Esophagus squamous epithelium (tissue), 4 donors: Measurements from ENCODE around the gene ARPC5.

Source experiments
- POLR2A ChIP-seq, 4 donors: fragments of 450-650 bp; IDR thresholded peaks; one replicate each; pipeline ENCODE4 v1.6.1; 2017; ENCODE audit warnings: antibody characterized with exemption in 4 of 4, mild to moderate bottlenecking in 4 of 4, moderate library complexity in 3 of 4
- TF ChIP-seq, protein P1 (sequence below), 6 experiments: fragments of 450-650 bp in 4 of 6; fragments of 200-600 bp in 2 of 6; sonication (generic) in 2 of 6; IDR thresholded peaks; one replicate each; pipeline ENCODE4 v1.5.1; 2016 to 2019; ENCODE audit warnings: antibody characterized with exemption in 6 of 6, mild to moderate bottlenecking in 4 of 6, moderate library complexity in 4 of 6

DNA sequence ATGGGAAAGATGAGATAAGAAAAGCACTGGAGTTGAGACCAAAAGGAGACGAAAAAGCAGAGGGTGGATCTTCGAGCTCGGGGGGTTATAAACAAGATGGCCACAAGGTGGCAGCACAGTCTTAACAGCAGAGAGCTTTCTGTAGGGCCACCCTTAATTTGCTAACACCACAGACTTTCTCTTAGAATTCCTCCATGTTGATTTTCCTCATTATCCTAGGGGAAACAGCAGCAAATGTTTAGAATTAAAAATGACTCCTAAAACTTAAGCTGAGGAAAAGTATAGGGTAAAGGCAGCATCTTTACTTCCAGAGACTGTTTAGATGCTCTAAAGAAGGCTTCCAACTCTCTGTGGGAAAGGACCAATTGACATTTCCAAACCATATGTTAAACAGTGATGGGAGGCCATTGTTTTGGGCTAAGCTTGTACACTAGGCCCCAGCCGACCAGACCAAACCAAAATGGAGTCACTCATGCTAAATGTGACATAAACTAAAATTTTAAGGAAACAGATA is 20.0 kb upstream of the ARPC5 start:
- TF ChIP-seq, protein P1, sequence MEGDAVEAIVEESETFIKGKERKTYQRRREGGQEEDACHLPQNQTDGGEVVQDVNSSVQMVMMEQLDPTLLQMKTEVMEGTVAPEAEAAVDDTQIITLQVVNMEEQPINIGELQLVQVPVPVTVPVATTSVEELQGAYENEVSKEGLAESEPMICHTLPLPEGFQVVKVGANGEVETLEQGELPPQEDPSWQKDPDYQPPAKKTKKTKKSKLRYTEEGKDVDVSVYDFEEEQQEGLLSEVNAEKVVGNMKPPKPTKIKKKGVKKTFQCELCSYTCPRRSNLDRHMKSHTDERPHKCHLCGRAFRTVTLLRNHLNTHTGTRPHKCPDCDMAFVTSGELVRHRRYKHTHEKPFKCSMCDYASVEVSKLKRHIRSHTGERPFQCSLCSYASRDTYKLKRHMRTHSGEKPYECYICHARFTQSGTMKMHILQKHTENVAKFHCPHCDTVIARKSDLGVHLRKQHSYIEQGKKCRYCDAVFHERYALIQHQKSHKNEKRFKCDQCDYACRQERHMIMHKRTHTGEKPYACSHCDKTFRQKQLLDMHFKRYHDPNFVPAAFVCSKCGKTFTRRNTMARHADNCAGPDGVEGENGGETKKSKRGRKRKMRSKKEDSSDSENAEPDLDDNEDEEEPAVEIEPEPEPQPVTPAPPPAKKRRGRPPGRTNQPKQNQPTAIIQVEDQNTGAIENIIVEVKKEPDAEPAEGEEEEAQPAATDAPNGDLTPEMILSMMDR (IDR thresholded peaks at IDR 0.05), result peak; percentile 47 to 88 (median 84)
- TF ChIP-seq POLR2A (IDR thresholded peaks at IDR 0.05), result no peak
